ENCODE results near the gene PBXIP1.

DNA sequence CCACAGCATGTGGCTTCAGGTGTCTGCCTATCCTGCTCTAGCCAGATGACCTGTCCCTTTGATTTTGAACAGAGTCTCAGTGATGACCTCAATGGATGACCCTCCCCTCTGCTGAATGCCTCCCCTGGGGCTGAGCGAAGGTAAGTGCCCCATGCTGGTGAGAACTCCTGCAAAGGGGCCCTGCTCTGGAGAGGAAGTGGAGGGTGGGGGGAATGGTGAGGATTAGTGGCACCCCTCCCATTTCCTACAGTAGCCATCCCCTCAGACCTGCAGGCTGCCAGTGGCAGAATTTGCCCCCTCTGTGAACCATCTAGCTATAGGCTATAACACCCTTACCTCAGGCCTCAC lies 15.7 kb downstream of the PBXIP1 start:
- no peak for TF ChIP-seq EZH2phosphoT487 (IDR thresholded peaks at IDR 0.05; ENCODE audit: insufficient read depth, low read depth)
- TF ChIP-seq EZH2 (IDR thresholded peaks at IDR 0.05; ENCODE audit: insufficient read depth, poor library complexity, severe bottlenecking) = no peak

Measured in GM23248 (cell line).